Measurements from ENCODE around the gene UROS. TPM values are rescaled to one million over a fixed set of nuclear protein-coding genes. Genes with fewer than 3 reads are reported as not detected.

UROS gene
- polyA plus RNA-seq, 1 of the 3 experiments (the other 2 are of a cell fraction) = 49.2 TPM

GRCh38 chr10:125822878-125823662, at the start of gene UROS, which contains the start of gene BCCIP (continued):
- TF ChIP-seq ZBTB33 (IDR thresholded peaks at IDR 0.05; ENCODE audit: borderline replicate concordance, low read depth) (no peak), NRF1 (IDR thresholded peaks at IDR 0.05; ENCODE audit: low read depth, low read length) (peak; percentile 79), MXI1 (IDR thresholded peaks at IDR 0.05; ENCODE audit: low read depth, low read length) (peak; percentile 88), SIN3A (IDR thresholded peaks at IDR 0.05; ENCODE audit: borderline replicate concordance, low read depth, low read length) (0 out of 2 replicates have a peak, but pooled peaks have one; percentile 28), GABPA (IDR thresholded peaks at IDR 0.05; ENCODE audit: low read depth) (peak; percentile 38; the same call in 1 of the 2 replicates), NFIC (IDR thresholded peaks at IDR 0.05; ENCODE audit: borderline replicate concordance) (no peak), RFX5 (IDR thresholded peaks at IDR 0.05; ENCODE audit: low read length) (no peak)
- TF ChIP-seq, protein P1, sequence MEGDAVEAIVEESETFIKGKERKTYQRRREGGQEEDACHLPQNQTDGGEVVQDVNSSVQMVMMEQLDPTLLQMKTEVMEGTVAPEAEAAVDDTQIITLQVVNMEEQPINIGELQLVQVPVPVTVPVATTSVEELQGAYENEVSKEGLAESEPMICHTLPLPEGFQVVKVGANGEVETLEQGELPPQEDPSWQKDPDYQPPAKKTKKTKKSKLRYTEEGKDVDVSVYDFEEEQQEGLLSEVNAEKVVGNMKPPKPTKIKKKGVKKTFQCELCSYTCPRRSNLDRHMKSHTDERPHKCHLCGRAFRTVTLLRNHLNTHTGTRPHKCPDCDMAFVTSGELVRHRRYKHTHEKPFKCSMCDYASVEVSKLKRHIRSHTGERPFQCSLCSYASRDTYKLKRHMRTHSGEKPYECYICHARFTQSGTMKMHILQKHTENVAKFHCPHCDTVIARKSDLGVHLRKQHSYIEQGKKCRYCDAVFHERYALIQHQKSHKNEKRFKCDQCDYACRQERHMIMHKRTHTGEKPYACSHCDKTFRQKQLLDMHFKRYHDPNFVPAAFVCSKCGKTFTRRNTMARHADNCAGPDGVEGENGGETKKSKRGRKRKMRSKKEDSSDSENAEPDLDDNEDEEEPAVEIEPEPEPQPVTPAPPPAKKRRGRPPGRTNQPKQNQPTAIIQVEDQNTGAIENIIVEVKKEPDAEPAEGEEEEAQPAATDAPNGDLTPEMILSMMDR (IDR thresholded peaks at IDR 0.05) = no peak

DNA sequence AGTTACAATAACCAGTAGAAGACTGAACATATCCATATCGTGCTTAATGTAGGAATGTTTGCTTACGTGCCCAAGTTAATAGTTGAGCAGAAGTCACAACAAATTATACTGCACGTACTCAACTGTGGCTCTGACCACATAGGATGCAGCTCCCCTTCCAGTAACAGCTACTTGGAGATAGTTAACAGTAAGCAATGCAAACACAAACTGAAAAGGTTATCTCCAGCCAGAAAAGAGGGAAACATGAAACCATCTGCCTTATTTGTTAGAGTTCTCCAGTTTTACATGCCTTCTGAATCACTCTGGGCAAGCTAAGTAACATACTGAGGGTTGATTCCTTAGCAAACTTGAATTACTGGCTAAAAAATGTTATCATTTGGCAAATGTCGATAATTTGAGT, 48.3 kb upstream of the UROS start:
- Histone ChIP-seq H2AFZ (ENCODE audit: low read depth) (no peak overlapping the region), H3K9me2 (no peaks in the 10 kb centered on the region), H3K79me2 (ENCODE audit: insufficient read depth) (no peaks in the 10 kb centered on the region), H3K27ac (ENCODE audit: low read depth in 2 of 2, low read length in 1 of 2) (no peak overlapping the region), H3K36me3 (replicated peaks in 1 of 2; ENCODE audit: control insufficient read depth in 1 of 2, insufficient read depth in 2 of 2, low read length in 1 of 2) (peaks cover 22 to 35% of the 10 kb centered on the region in 2 experiments), H3F3A (replicated peaks; ENCODE audit: insufficient read depth) (peaks cover 6% of the 10 kb centered on the region), H3K9ac (no peak overlapping the region), H3K27me3 (ENCODE audit: insufficient read depth) (no peaks in the 10 kb centered on the region), H3K4me1 (ENCODE audit: control insufficient read depth in 1 of 2, insufficient read depth in 2 of 2, low read depth in 1 of 2, low read length in 1 of 2) (no peaks in the 10 kb centered on the region), H4K20me1 (ENCODE audit: insufficient read depth) (no peaks in the 10 kb centered on the region), H3K4me3 (ENCODE audit: low read depth in 2 of 2, low read length in 1 of 2) (no peak overlapping the region), H3K4me2 (no peak overlapping the region), H3K9me3 (peaks cover 5% of the 10 kb centered on the region; the same call in 1 of the 2 replicates)
- POLR2A ChIA-PET = no interaction called here
- TF ChIP-seq ELF1 (IDR thresholded peaks at IDR 0.05) (no peak), RFX5 (IDR thresholded peaks at IDR 0.05; ENCODE audit: low read length) (no peak), EP300 (IDR thresholded peaks at IDR 0.05; ENCODE audit: borderline replicate concordance in 1 of 2, low read depth in 1 of 2, low read length in 1 of 2) (no peak), YY1 (IDR thresholded peaks at IDR 0.05; ENCODE audit: low read depth) (no peak), TAF1 (IDR thresholded peaks at IDR 0.05; ENCODE audit: borderline replicate concordance, low read depth, low read length) (no peak), NRF1 (IDR thresholded peaks at IDR 0.05; ENCODE audit: low read depth, low read length) (no peak), POLR2AphosphoS5 (IDR thresholded peaks at IDR 0.05; ENCODE audit: low read depth, low read length) (no peak), RAD21 (IDR thresholded peaks at IDR 0.05; ENCODE audit: low read length) (no peak)
- TF ChIP-seq, protein P2, sequence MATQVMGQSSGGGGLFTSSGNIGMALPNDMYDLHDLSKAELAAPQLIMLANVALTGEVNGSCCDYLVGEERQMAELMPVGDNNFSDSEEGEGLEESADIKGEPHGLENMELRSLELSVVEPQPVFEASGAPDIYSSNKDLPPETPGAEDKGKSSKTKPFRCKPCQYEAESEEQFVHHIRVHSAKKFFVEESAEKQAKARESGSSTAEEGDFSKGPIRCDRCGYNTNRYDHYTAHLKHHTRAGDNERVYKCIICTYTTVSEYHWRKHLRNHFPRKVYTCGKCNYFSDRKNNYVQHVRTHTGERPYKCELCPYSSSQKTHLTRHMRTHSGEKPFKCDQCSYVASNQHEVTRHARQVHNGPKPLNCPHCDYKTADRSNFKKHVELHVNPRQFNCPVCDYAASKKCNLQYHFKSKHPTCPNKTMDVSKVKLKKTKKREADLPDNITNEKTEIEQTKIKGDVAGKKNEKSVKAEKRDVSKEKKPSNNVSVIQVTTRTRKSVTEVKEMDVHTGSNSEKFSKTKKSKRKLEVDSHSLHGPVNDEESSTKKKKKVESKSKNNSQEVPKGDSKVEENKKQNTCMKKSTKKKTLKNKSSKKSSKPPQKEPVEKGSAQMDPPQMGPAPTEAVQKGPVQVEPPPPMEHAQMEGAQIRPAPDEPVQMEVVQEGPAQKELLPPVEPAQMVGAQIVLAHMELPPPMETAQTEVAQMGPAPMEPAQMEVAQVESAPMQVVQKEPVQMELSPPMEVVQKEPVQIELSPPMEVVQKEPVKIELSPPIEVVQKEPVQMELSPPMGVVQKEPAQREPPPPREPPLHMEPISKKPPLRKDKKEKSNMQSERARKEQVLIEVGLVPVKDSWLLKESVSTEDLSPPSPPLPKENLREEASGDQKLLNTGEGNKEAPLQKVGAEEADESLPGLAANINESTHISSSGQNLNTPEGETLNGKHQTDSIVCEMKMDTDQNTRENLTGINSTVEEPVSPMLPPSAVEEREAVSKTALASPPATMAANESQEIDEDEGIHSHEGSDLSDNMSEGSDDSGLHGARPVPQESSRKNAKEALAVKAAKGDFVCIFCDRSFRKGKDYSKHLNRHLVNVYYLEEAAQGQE (IDR thresholded peaks at IDR 0.05; ENCODE audit: low read depth, low read length) = no peak
- TF ChIP-seq, protein P3, sequence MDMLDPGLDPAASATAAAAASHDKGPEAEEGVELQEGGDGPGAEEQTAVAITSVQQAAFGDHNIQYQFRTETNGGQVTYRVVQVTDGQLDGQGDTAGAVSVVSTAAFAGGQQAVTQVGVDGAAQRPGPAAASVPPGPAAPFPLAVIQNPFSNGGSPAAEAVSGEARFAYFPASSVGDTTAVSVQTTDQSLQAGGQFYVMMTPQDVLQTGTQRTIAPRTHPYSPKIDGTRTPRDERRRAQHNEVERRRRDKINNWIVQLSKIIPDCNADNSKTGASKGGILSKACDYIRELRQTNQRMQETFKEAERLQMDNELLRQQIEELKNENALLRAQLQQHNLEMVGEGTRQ (IDR thresholded peaks at IDR 0.05; ENCODE audit: borderline replicate concordance, low read depth, low read length) = no peak
- no peak for DNase-seq
- 87% methylated on average over 4 of the region's 4 CpGs for WGBS (ENCODE audit: low lambda C conversion rate)
- CTCF ChIA-PET = interaction anchor here (1.2 to 4.0 kb wide), 3 partner anchors 11 to 44 kb away, joined by 3 to 19 read pairs (median 4); partner anchors contain the start of gene DHX32
